GM23248 (cell line): ENCODE data around the gene NEK6.

Experiments
- EZH2 ChIP-seq: fragments of 200-600 bp; sonication (generic); IDR thresholded peaks from 2 replicates; pipeline ENCODE4 v1.6.1; 2018; ENCODE audit warnings: antibody characterized with exemption, mild to moderate bottlenecking; ENCODE audit not compliant: insufficient read depth, poor library complexity, severe bottlenecking
- EZH2phosphoT487 ChIP-seq: fragments of 200-600 bp; sonication (generic); IDR thresholded peaks from 2 replicates; pipeline ENCODE4 v1.6.1; 2018; ENCODE audit warnings: antibody characterized with exemption, moderate library complexity, mild to moderate bottlenecking, low read depth; ENCODE audit not compliant: insufficient read depth

- TF ChIP-seq EZH2 (no peak), EZH2phosphoT487 (no peak)
These were observed 4.9 kb downstream of the NEK6 start for GRCh38 chr9:124262649-124262972.
